ENCODE data around the gene CHPT1.

The CHPT1 gene

DNA sequence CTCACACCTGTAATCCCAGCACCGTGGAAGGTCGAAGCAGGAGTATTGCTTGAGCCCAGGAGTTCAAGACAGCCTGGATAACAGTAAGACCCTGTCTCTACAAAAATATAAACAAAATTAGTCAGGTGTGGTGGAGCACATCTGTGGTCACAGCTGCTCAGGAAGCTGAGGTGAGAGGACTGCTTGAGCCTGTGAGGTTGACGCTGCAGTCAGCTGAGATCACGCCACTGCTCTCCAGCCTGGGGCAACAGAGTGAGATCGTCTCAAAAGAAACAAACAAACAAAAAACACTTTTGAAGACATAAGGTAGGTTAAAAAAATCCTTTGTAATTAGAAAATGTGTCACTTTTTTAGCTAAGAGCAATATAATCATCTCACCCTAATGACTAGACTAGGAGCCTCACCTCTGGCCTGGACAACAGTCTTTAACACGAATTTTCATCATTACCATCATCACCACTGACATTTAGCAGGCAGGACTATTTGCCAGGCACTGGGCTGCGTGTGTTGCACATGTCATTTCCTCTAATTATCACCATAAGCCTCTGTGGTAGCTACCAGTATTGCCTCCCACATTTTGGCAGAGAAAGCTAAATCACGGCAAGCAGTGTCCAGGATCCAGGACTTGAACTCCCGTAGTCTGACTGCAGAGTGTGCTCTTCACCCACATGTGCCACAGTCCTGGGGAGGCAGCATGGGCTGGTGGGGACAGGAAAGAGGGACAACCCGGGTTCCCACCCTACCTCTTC lies 46.5 kb downstream of the CHPT1 start:
- Histone ChIP-seq H3K9ac (no peak overlapping the region), H3K27ac (peak overlapping the region; percentile 17), H3K27me3 (ENCODE audit: control insufficient read depth, insufficient read depth, low read length) (no peaks in the 10 kb centered on the region), H3K4me2 (ENCODE audit: low read length) (no peak overlapping the region), H3K36me3 (ENCODE audit: control insufficient read depth, insufficient read depth, low read length) (no peaks in the 10 kb centered on the region), H3K4me1 (no peaks in the 10 kb centered on the region), H3K79me2 (no peaks in the 10 kb centered on the region), H3K4me3 (ENCODE audit: low read depth, low read length) (no peak overlapping the region), H3K9me3 (ENCODE audit: control insufficient read depth, low read length) (no peaks in the 10 kb centered on the region), H2AFZ (no peak overlapping the region)
- TF ChIP-seq, protein P1, sequence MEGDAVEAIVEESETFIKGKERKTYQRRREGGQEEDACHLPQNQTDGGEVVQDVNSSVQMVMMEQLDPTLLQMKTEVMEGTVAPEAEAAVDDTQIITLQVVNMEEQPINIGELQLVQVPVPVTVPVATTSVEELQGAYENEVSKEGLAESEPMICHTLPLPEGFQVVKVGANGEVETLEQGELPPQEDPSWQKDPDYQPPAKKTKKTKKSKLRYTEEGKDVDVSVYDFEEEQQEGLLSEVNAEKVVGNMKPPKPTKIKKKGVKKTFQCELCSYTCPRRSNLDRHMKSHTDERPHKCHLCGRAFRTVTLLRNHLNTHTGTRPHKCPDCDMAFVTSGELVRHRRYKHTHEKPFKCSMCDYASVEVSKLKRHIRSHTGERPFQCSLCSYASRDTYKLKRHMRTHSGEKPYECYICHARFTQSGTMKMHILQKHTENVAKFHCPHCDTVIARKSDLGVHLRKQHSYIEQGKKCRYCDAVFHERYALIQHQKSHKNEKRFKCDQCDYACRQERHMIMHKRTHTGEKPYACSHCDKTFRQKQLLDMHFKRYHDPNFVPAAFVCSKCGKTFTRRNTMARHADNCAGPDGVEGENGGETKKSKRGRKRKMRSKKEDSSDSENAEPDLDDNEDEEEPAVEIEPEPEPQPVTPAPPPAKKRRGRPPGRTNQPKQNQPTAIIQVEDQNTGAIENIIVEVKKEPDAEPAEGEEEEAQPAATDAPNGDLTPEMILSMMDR (IDR thresholded peaks at IDR 0.05) = no peak

DNA sequence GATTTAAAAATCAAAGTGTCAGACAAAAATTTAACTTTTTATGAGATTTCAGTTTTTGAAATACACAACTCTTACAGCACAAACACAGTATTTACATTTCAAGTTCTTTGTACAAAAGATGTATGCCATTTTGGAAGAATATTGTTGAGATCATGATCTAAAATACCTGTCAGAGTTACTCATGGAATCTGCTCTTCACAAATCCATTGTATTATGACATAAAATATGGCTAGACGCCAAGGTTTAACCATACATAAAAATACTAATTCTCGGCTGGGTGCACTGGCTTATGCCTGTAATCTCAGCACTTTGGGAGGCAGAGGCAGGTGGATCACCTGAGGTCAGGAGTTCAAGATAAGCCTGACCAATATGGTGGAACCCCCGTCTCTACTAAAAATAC lies 48.0 kb downstream of the CHPT1 start:
- no peaks in the 10 kb centered on the region for H3K27me3 ChIP-seq (ENCODE audit: control insufficient read depth, insufficient read depth, low read length)
- H3K4me1 ChIP-seq = no peaks in the 10 kb centered on the region
- no peak overlapping the region for H2AFZ ChIP-seq
- H3K36me3 ChIP-seq (ENCODE audit: control insufficient read depth, insufficient read depth, low read length) = no peaks in the 10 kb centered on the region
- no peak overlapping the region for H3K27ac ChIP-seq
- no peak overlapping the region for H3K9ac ChIP-seq
- TF ChIP-seq, protein P1 (IDR thresholded peaks at IDR 0.05) = no peak
- H3K79me2 ChIP-seq = no peaks in the 10 kb centered on the region
- H3K9me3 ChIP-seq (ENCODE audit: control insufficient read depth, low read length) = no peaks in the 10 kb centered on the region
- no peak overlapping the region for H3K4me3 ChIP-seq (ENCODE audit: low read depth, low read length)
- H3K4me2 ChIP-seq (ENCODE audit: low read length) = no peak overlapping the region

DNA sequence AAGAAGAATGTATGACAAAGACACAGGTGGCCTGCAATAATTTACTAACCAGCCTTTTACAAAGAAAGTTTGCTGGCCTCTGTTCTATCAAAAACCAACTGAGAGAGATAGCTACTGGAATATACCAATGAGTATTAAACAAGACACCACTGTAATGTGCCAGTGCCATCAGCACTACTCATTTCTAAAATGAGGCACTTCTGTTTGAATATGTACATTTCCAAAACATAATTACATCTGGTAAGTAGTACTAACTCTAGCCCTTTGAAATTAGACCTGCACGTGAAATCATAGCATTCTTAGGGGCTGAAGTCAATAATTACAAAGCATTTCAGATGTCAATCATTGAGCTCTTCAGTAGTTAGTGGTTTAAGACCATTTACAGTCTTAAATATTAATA lies 48.8 kb downstream of the CHPT1 start:
- H3K9me3 ChIP-seq (ENCODE audit: control insufficient read depth, low read length) = no peaks in the 10 kb centered on the region
- no peaks in the 10 kb centered on the region for H3K36me3 ChIP-seq (ENCODE audit: control insufficient read depth, insufficient read depth, low read length)
- no peaks in the 10 kb centered on the region for H3K27me3 ChIP-seq (ENCODE audit: control insufficient read depth, insufficient read depth, low read length)
- H3K4me2 ChIP-seq (ENCODE audit: low read length) = no peak overlapping the region
- H3K4me3 ChIP-seq (ENCODE audit: low read depth, low read length) = no peak overlapping the region
- H3K9ac ChIP-seq = no peak overlapping the region
- H2AFZ ChIP-seq = no peak overlapping the region
- H3K79me2 ChIP-seq = no peaks in the 10 kb centered on the region
- H3K27ac ChIP-seq = no peak overlapping the region
- TF ChIP-seq, protein P1 (IDR thresholded peaks at IDR 0.05) = no peak
- H3K4me1 ChIP-seq = no peaks in the 10 kb centered on the region

DNA sequence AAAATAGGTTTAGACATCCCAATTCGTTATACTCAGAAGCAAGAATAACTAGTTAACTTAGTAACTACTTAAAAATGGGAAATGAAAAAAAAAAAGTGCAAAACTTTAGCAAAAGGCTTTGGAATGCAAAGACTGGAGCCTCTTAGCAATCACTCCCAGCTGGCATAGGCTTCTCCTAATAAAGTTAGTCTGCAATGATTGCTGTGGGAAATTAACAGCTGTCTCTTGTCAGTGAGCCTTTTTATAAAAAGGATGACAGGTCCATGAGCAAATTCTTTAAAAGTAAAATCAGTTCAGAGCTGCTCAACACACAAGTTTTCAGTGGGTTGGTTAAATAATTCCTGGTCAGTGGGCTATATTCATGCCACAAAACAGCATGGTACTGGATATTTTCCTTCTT lies 49.2 kb downstream of the CHPT1 start:
- no peaks in the 10 kb centered on the region for H3K4me1 ChIP-seq
- no peaks in the 10 kb centered on the region for H3K36me3 ChIP-seq (ENCODE audit: control insufficient read depth, insufficient read depth, low read length)
- no peak overlapping the region for H3K4me2 ChIP-seq (ENCODE audit: low read length)
- H3K27me3 ChIP-seq (ENCODE audit: control insufficient read depth, insufficient read depth, low read length) = no peaks in the 10 kb centered on the region
- no peak overlapping the region for H3K27ac ChIP-seq
- no peak overlapping the region for H3K9ac ChIP-seq
- H3K9me3 ChIP-seq (ENCODE audit: control insufficient read depth, low read length) = no peaks in the 10 kb centered on the region
- no peaks in the 10 kb centered on the region for H3K79me2 ChIP-seq
- no peak overlapping the region for H3K4me3 ChIP-seq (ENCODE audit: low read depth, low read length)
- TF ChIP-seq, protein P1 (IDR thresholded peaks at IDR 0.05) = no peak
- no peak overlapping the region for H2AFZ ChIP-seq

DNA sequence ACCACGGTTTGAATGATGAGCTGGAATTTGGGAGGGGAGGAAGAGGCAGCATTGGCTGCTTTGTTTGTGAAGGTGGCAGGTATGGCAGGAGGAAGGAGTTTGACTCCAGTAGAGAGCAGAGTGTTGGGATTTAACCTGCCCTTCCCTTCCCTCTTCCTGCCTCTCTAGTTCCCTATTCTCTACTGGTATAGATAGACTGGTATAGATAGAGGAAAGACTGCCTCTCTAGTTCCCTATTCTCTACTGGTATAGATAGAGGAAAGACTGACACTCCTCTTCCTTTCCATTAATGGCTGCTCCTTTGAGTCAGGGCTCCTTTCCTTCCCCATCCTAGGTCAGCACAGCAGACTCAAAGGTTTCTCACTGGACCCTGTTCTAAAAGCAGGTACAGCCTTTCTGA lies 50.3 kb downstream of the CHPT1 start:
- no peaks in the 10 kb centered on the region for H3K9me3 ChIP-seq (ENCODE audit: control insufficient read depth, low read length)

More for the DNA sequence above, 50.3 kb downstream of the CHPT1 start:
- Histone ChIP-seq H3K9ac (no peak overlapping the region), H3K36me3 (ENCODE audit: control insufficient read depth, insufficient read depth, low read length) (no peaks in the 10 kb centered on the region), H2AFZ (no peak overlapping the region), H3K79me2 (no peaks in the 10 kb centered on the region), H3K27me3 (ENCODE audit: control insufficient read depth, insufficient read depth, low read length) (no peaks in the 10 kb centered on the region), H3K4me3 (ENCODE audit: low read depth, low read length) (no peak overlapping the region), H3K27ac (no peak overlapping the region), H3K4me2 (ENCODE audit: low read length) (no peak overlapping the region), H3K4me1 (no peaks in the 10 kb centered on the region)
- TF ChIP-seq, protein P1 (IDR thresholded peaks at IDR 0.05) = no peak

Data from parathyroid adenoma (tissue), 2 donors.